GM12873 (cell line): ENCODE data around the gene CRHR1.

Experiments
- CTCF ChIP-seq: IDR thresholded peaks from 2 replicates; pipeline ENCODE4 v1.5.1; 2012; ENCODE audit warnings: low read depth, mild to moderate bottlenecking, moderate library complexity, low read length, control low read depth; ENCODE audit not compliant: insufficient read depth; ENCODE audit errors: missing control alignments

Gene CRHR1

GRCh38 chr17:45826919-45827588 is 42.9 kb downstream of the CRHR1 start:
- TF ChIP-seq CTCF: no peak

DNA sequence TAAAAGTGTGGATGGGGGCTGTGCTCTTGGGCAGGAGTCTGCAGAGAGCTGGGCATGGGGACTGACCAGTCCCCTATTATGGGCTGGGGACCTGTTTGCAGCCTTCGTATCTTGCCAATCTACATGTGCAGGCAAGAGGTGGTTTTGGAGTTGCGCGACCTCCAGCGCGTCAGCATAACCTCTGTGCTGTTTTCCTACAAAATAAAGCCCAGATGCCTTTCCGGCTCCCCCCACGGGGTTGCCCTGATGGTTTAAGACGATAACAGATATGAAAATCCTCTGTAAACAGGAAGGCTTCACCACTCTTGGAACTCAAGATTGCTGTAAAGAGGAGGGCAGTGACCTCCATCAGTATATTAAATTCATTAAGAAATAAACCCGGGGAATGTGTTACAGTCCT is 44.1 kb downstream of the CRHR1 start:
- TF ChIP-seq CTCF: no peak

GRCh38 chr17:45828582-45829133 is 44.5 kb downstream of the CRHR1 start:
- no peak for TF ChIP-seq CTCF

DNA sequence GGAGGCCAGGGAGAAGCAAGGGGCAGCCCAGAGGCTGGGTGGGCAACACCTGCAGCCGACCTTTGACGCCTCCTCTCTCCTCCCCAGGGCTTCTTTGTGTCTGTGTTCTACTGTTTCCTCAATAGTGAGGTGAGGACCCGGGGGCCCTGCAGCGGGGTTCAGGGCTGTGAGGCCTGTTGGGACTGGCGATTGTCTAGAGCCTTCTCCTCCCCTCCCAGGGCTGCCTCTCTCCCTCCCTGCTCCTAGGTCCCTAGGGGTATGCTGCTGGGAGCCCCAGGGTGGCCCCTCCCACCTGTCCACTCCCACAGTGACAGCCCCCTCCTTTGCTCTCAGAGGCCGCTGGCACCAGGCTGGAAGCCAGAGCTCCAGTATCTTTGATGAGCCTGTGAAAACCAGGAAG is 49.8 kb downstream of the CRHR1 start:
- TF ChIP-seq CTCF: no peak

GRCh38 chr17:45834471-45835396 is 50.6 kb downstream of the CRHR1 start:
- TF ChIP-seq CTCF: no peak

- TF ChIP-seq CTCF: no peak
Observed at GRCh38 chr17:45835481-45835880, 51.4 kb downstream of the CRHR1 start.
